H1 (cell line): ENCODE measurements around the gene ADAMTS15. TPM values are rescaled to one million over a fixed set of nuclear protein-coding genes. Genes with fewer than 3 reads are reported as not detected.
A peak's percentile ranks its signal among the peaks of the same experiment; 100 is the strongest.

Experiments used
- CTCF ChIA-PET: fragments of 300-600 bp; sonication (Branson Sonifier 250); formaldehyde crosslinking; loops from one replicate; lab custom pipeline; 2021; ENCODE audit not compliant: partially characterized antibody; lab: Charles Lee
- POLR2A ChIA-PET: fragments of 300-600 bp; sonication (Branson Sonifier 250); formaldehyde crosslinking; loops from one replicate; lab custom pipeline; 2021; ENCODE audit warnings: inconsistent platforms; ENCODE audit not compliant: partially characterized antibody; lab: Charles Lee
- DNase-seq, 2 experiments: peaks; one replicate each; pipeline versions ENCODE4 v3.0.0 to v3.0.0-alpha.2; 2010 to 2022; ENCODE audit warnings: low spot score in 2 of 2, low read depth in 1 of 2, mixed read lengths in 1 of 2
- FAIRE-seq: peaks from 2 replicates; lab custom pipeline; 2011; peaks lifted over from hg19 to GRCh38; lab: Jason Lieb, UNC
- H2AFZ ChIP-seq: 2 replicates; pipeline ENCODE4 v1.8.1; 2012; ENCODE audit warnings: low read length, inconsistent platforms
- H2AK5ac ChIP-seq: 2 replicates; pipeline ENCODE4 v1.6.1; 2013; ENCODE audit warnings: low read depth, low read length
- H2BK120ac ChIP-seq: replicated peaks from 2 replicates; pipeline ENCODE3; 2013; ENCODE audit warnings: low read depth, low read length, inconsistent platforms
- H2BK12ac ChIP-seq: 2 replicates; pipeline ENCODE4 v1.6.1; 2013; ENCODE audit warnings: low read depth, low read length
- H2BK15ac ChIP-seq: 2 replicates; pipeline ENCODE4 v1.6.1; 2013; ENCODE audit warnings: low read length
- H2BK20ac ChIP-seq: 2 replicates; pipeline ENCODE4 v1.6.1; 2013; ENCODE audit warnings: low read length
- H2BK5ac ChIP-seq: 2 replicates; pipeline ENCODE4 v1.6.1; 2013; ENCODE audit warnings: low read depth, low read length
- H3K14ac ChIP-seq: 2 replicates; pipeline ENCODE4 v1.6.1; 2013; ENCODE audit warnings: inconsistent platforms; ENCODE audit not compliant: insufficient read length
- H3K18ac ChIP-seq: 2 replicates; pipeline ENCODE4 v1.6.1; 2013; ENCODE audit warnings: low read length; ENCODE audit errors: extremely low read depth
- H3K23ac ChIP-seq: 2 replicates; pipeline ENCODE4 v1.6.1; 2013; ENCODE audit warnings: inconsistent platforms; ENCODE audit not compliant: insufficient read length
- H3K23me2 ChIP-seq: 2 replicates; pipeline ENCODE4 v1.6.1; 2013; ENCODE audit warnings: low read depth, low read length
- H3K27ac ChIP-seq: 2 replicates; pipeline ENCODE4 v1.6.1; 2011; ENCODE audit warnings: low read depth, low read length, inconsistent platforms
- H3K27me3 ChIP-seq, 4 experiments: replicated peaks in 1 of 4; 1 replicate in 1 of 4; 2 replicates in 3 of 4; pipeline versions ENCODE4 v1.6.1 to v1.8.1; 2011 to 2013; ENCODE audit warnings: low read length in 3 of 4, mild to moderate bottlenecking in 3 of 4, inconsistent platforms in 2 of 4, mixed read lengths in 2 of 4, moderate library complexity in 1 of 4; ENCODE audit not compliant: control insufficient read depth in 3 of 4, insufficient read depth in 3 of 4; ENCODE audit errors: extremely low read depth in 1 of 4
- H3K36me3 ChIP-seq, 4 experiments: 2 replicates each; pipeline versions ENCODE4 v1.6.1 to v1.8.1; 2011 to 2013; ENCODE audit warnings: mild to moderate bottlenecking in 4 of 4, low read length in 3 of 4, moderate library complexity in 2 of 4, control low read depth in 1 of 4, inconsistent platforms in 1 of 4; ENCODE audit not compliant: insufficient read depth in 4 of 4, control insufficient read depth in 2 of 4
- H3K4ac ChIP-seq: replicated peaks from 2 replicates; pipeline ENCODE3; 2013; ENCODE audit warnings: low read length, low read depth, mixed read lengths, inconsistent platforms; ENCODE audit not compliant: insufficient read length
- H3K4me1 ChIP-seq, 4 experiments: replicated peaks in 1 of 4; 1 replicate in 1 of 4; 2 replicates in 3 of 4; pipeline versions ENCODE4 v1.6.1 to v1.8.1; 2011 to 2013; ENCODE audit warnings: low read length in 3 of 4, inconsistent platforms in 2 of 4, mixed read lengths in 1 of 4; ENCODE audit not compliant: insufficient read depth in 4 of 4, control insufficient read depth in 3 of 4
- H3K4me2 ChIP-seq, 2 experiments: 2 replicates each; pipeline versions ENCODE4 v1.6.1 to v1.8.1; 2011 to 2013; ENCODE audit warnings: low read depth in 2 of 2, low read length in 2 of 2, control low read depth in 1 of 2, inconsistent platforms in 1 of 2, mild to moderate bottlenecking in 1 of 2; ENCODE audit not compliant: insufficient read depth in 1 of 2
- H3K4me3 ChIP-seq, 4 experiments: fragments of 200-600, 300-600 bp in 1 of 4; sonication (generic), shearing (Covaris generic), sonication (Bioruptor Twin) in 1 of 4; 2 replicates each; pipeline versions ENCODE4 v1.5.1 to v1.8.1; 2011 to 2016; ENCODE audit warnings: low read length in 4 of 4, low read depth in 3 of 4, control low read depth in 2 of 4, inconsistent platforms in 2 of 4, mild to moderate bottlenecking in 2 of 4, mixed read lengths in 1 of 4, moderate library complexity in 1 of 4; ENCODE audit not compliant: insufficient read depth in 2 of 4; ENCODE audit errors: extremely low read depth in 1 of 4
- H3K56ac ChIP-seq: replicated peaks from 2 replicates; pipeline ENCODE3; 2013; ENCODE audit warnings: low read depth, mild to moderate bottlenecking, mixed read lengths, low read length, inconsistent platforms; ENCODE audit not compliant: insufficient read length
- H3K79me1 ChIP-seq: 2 replicates; pipeline ENCODE4 v1.6.1; 2013; ENCODE audit warnings: low read depth, low read length, control low read depth
- H3K79me2 ChIP-seq, 2 experiments: 2 replicates each; pipeline versions ENCODE4 v1.6.1 to v1.8.1; 2012 to 2013; ENCODE audit warnings: low read length in 2 of 2, mild to moderate bottlenecking in 2 of 2, inconsistent platforms in 1 of 2; ENCODE audit not compliant: insufficient read depth in 2 of 2, control insufficient read depth in 1 of 2
- H3K9ac ChIP-seq, 4 experiments: replicated peaks in 1 of 4; 1 replicate in 1 of 4; 2 replicates in 3 of 4; pipeline versions ENCODE4 v1.6.1 to v1.8.1; 2011 to 2013; ENCODE audit warnings: low read depth in 3 of 4, low read length in 3 of 4, control low read depth in 2 of 4, mild to moderate bottlenecking in 2 of 4, moderate library complexity in 2 of 4, inconsistent platforms in 1 of 4; ENCODE audit errors: extremely low read depth in 1 of 4
- H3K9me3 ChIP-seq, 2 experiments: 2 replicates each; pipeline versions ENCODE4 v1.6.1 to v1.8.1; 2012 to 2013; ENCODE audit warnings: mild to moderate bottlenecking in 2 of 2, moderate library complexity in 2 of 2, control low read depth in 1 of 2, inconsistent platforms in 1 of 2, low read depth in 1 of 2, low read length in 1 of 2, mixed read lengths in 1 of 2; ENCODE audit not compliant: insufficient read depth in 2 of 2
- H4K20me1 ChIP-seq, 2 experiments: replicated peaks in 1 of 2; 2 replicates each; pipeline versions ENCODE3 to v1.8.1; 2011 to 2013; ENCODE audit warnings: inconsistent platforms in 2 of 2, low read length in 2 of 2, mild to moderate bottlenecking in 1 of 2; ENCODE audit not compliant: insufficient read depth in 2 of 2, control insufficient read depth in 1 of 2
- H4K5ac ChIP-seq: 2 replicates; pipeline ENCODE4 v1.6.1; 2013; ENCODE audit warnings: low read length, low read depth, mixed read lengths, inconsistent platforms; ENCODE audit not compliant: insufficient read length
- H4K8ac ChIP-seq: 2 replicates; pipeline ENCODE4 v1.8.0; 2013; ENCODE audit warnings: mild to moderate bottlenecking, moderate library complexity, low read length, inconsistent platforms; ENCODE audit not compliant: insufficient read depth; ENCODE audit errors: extremely low read depth
- H4K91ac ChIP-seq: replicated peaks from 2 replicates; pipeline ENCODE3; 2013; ENCODE audit warnings: low read length, mixed read lengths, inconsistent platforms; ENCODE audit not compliant: insufficient read length
- EZH2 ChIP-seq: fragments of 200-600 bp; sonication (generic); IDR thresholded peaks from 2 replicates; pipeline ENCODE4 v1.7.1; 2012; ENCODE audit warnings: low read depth, mild to moderate bottlenecking, moderate library complexity, low read length, inconsistent platforms; ENCODE audit not compliant: severe bottlenecking
- HDAC6 ChIP-seq: IDR thresholded peaks from one replicate; pipeline ENCODE4 v1.7.1; 2012; ENCODE audit warnings: low read depth, mild to moderate bottlenecking, inconsistent platforms, low read length, moderate library complexity
- RAD21 ChIP-seq, 2 experiments: IDR thresholded peaks in 1 of 2; conservative IDR thresholded peaks in 1 of 2; 2 replicates each; pipeline ENCODE4 v1.6.1; 2011; ENCODE audit warnings: low read depth in 2 of 2, low read length in 2 of 2, improper control_type of control experiment in 1 of 2, inconsistent platforms in 1 of 2, mild to moderate bottlenecking in 1 of 2, moderate library complexity in 1 of 2
- WGBS, 2 experiments: shearing (Covaris generic) in 1 of 2; methylation state at CpG; one replicate each; pipeline versions ENCODE4 v1.1.6 to v1.1.7; 2013 to 2015; ENCODE audit warnings: low lambda C conversion rate in 2 of 2, mixed read lengths in 2 of 2, inconsistent platforms in 1 of 2, low coverage in 1 of 2, missing lambda C conversion rate in 1 of 2; ENCODE audit not compliant: insufficient replicate concordance in 2 of 2, insufficient coverage in 1 of 2, insufficient read length in 1 of 2; ENCODE audit errors: extremely low coverage in 1 of 2, missing lambda C conversion rate in 1 of 2; 5-methylcytosine and 5-hydroxymethylcytosine counted together
- polyA plus RNA-seq, 7 experiments: library from polyadenylated mRNA; depleted of rRNA in 3 of 7; stranded (reverse) in 5 of 7; unstranded in 2 of 7; fragments of >200 nt in 5 of 7; fragments of 200-250 nt in 2 of 7; gene quantifications; 1 replicate in 5 of 7; 2 replicates in 1 of 7; 4 replicates in 1 of 7; pipeline versions ENCODE4 v1.2.1 to v1.2.3, GENCODE V29; 2011 to 2013; ENCODE audit warnings: missing spikeins in 2 of 7, mixed read lengths in 2 of 7
- total RNA-seq: library from RNA; stranded (reverse); fragmentation: NEBNext Ultra II Directional; extraction: Animal tissue kit (Norgen Biotek cat#: 25700); gene quantifications from 2 replicates; pipeline ENCODE4 v1.2.1, GENCODE V29; 2021
- TF ChIP-seq, protein P1 (sequence below): IDR thresholded peaks from 2 replicates; pipeline ENCODE4 v1.6.1; 2012; ENCODE audit warnings: low read length, inconsistent platforms
- TF ChIP-seq, protein P2 (sequence below), 3 experiments: IDR thresholded peaks; 1 replicate in 2 of 3; 2 replicates in 1 of 3; pipeline versions ENCODE4 v1.5.1 to v1.6.1; 2011; ENCODE audit warnings: low read length in 3 of 3, mild to moderate bottlenecking in 3 of 3, inconsistent platforms in 2 of 3, low read depth in 1 of 3, moderate library complexity in 1 of 3; ENCODE audit not compliant: insufficient read depth in 1 of 3; ENCODE audit errors: control extremely low read depth in 1 of 3

ADAMTS15 gene
- total and polyA plus RNA-seq, 2 of the 8 experiments (the other 6 are each of a cell fraction or from before 2014, with no cell fraction given) = 1.7 to 4.7 TPM

DNA sequence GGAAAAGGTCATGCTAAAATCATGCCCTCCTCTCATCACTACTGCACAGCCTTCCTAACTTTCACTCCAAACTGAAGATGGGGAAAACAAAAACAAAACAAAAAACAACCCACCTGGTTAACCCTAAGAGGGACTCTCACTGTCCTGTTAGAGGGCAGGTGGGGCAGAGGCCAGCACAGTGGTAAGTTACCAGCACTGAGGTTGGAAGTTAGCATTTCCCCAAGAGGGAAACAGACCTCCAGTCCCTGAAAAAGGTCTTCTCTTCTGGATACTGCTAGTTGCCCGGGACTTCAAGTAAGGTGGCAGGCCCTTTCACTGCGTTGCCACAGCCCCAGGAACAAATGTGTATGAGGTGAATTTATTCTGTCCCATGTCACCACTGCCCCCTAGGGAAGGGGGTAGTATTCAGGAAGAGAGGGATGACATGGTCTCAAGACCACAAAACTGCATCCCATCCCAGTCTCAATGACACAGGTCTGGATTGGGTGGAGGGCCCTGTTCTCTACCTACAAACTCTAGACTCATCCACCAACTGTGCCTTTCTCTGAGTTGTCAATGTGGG lies 19.2 kb upstream of the ADAMTS15 start:
- Histone ChIP-seq H3K56ac (no peak overlapping the region), H2AFZ (no peak overlapping the region), H4K91ac (no peak overlapping the region), H4K20me1 (no peaks in the 10 kb centered on the region), H3K4me3 (peak overlapping the region in 2 of 4 experiments; percentile 40 to 71; a peak in 5 of 8 replicates), H2BK12ac (peak overlapping the region; percentile 87; the same call in 1 of the 2 replicates), H3K27me3 (peaks cover 2 to 38% (median 37%) of the 10 kb centered on the region in 4 experiments), H3K36me3 (no peaks in the 10 kb centered on the region), H4K5ac (no peak overlapping the region), H3K4me1 (peaks cover 0 to 13% (median 9%) of the 10 kb centered on the region in 4 experiments; a peak in 6 of 7 replicates), H3K4ac (no peak overlapping the region), H3K23ac (no peak overlapping the region), H3K14ac (no peak overlapping the region), H2AK5ac (peak overlapping the region; percentile 34; the same call in 1 of the 2 replicates), H4K8ac (no peak overlapping the region), H2BK120ac (no peak overlapping the region), H3K9ac (no peak overlapping the region), H3K27ac (no peak overlapping the region), H2BK20ac (peak overlapping the region; percentile 34; the same call in 1 of the 2 replicates), H3K4me2 (peak overlapping the region; percentile 71 to 74), H3K18ac (peak overlapping the region; percentile 25; the same call in 1 of the 2 replicates), H3K79me1 (no peaks in the 10 kb centered on the region; the same call in 1 of the 2 replicates)
- ChIA-PET POLR2A (interaction anchor here (1.1 kb wide), 1 partner anchor 437 kb away, joined by 3 read pairs; no protein-coding TSS in a partner anchor), CTCF (interaction anchor here (0.8 to 21.7 kb wide), 10 partner anchors 9 to 475 kb away, joined by 3 to 521 read pairs (median 10); partner anchors contain the start of gene ADAMTS15)
- DNase-seq = no peak
- TF ChIP-seq, protein P1, sequence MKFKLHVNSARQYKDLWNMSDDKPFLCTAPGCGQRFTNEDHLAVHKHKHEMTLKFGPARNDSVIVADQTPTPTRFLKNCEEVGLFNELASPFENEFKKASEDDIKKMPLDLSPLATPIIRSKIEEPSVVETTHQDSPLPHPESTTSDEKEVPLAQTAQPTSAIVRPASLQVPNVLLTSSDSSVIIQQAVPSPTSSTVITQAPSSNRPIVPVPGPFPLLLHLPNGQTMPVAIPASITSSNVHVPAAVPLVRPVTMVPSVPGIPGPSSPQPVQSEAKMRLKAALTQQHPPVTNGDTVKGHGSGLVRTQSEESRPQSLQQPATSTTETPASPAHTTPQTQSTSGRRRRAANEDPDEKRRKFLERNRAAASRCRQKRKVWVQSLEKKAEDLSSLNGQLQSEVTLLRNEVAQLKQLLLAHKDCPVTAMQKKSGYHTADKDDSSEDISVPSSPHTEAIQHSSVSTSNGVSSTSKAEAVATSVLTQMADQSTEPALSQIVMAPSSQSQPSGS = no peak
- peak; percentile 37 to 39 for TF ChIP-seq RAD21 (IDR thresholded peaks at IDR 0.05 in 1 of 2, conservative IDR thresholded peaks at IDR 0.05 in 1 of 2; ENCODE audit: low read depth in 2 of 2, low read length in 2 of 2)
- no peak for TF ChIP-seq HDAC6
- TF ChIP-seq, protein P2, sequence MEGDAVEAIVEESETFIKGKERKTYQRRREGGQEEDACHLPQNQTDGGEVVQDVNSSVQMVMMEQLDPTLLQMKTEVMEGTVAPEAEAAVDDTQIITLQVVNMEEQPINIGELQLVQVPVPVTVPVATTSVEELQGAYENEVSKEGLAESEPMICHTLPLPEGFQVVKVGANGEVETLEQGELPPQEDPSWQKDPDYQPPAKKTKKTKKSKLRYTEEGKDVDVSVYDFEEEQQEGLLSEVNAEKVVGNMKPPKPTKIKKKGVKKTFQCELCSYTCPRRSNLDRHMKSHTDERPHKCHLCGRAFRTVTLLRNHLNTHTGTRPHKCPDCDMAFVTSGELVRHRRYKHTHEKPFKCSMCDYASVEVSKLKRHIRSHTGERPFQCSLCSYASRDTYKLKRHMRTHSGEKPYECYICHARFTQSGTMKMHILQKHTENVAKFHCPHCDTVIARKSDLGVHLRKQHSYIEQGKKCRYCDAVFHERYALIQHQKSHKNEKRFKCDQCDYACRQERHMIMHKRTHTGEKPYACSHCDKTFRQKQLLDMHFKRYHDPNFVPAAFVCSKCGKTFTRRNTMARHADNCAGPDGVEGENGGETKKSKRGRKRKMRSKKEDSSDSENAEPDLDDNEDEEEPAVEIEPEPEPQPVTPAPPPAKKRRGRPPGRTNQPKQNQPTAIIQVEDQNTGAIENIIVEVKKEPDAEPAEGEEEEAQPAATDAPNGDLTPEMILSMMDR (IDR thresholded peaks at IDR 0.05; ENCODE audit: control extremely low read depth in 1 of 3, insufficient read depth in 1 of 3, low read depth in 1 of 3, low read length in 3 of 3) = peak in 2 of 3 experiments; percentile 4 to 39; a peak in 2 of 4 replicates
- peak; percentile 29 for TF ChIP-seq EZH2
- TF ChIP-seq, all 59 proteins: peak for 3
- FAIRE-seq = peak; percentile 39
- H2BK15ac ChIP-seq = 0 out of 2 replicates have a peak overlapping the region, but pooled peaks have one; percentile 53
- 65% methylated on average over 2 of the region's 2 CpGs; no CpG with 5 or more reads in 1 of the 2 experiments for WGBS, 2 experiments
- H3K79me2 ChIP-seq = no peaks in the 10 kb centered on the region
- H3K9me3 ChIP-seq = no peaks in the 10 kb centered on the region
- no peak overlapping the region for H2BK5ac ChIP-seq
- peaks cover 9% of the 10 kb centered on the region; the same call in 1 of the 2 replicates for H3K23me2 ChIP-seq
